Stimulated activated CD8-positive, alpha-beta memory T cell treated with anti-CD3 and anti-CD28 coated beads, Interleukin-7, amount 100 ng/mL, for 4 hours (primary cell): ENCODE results near the gene ANKH.

ENCODE experiments used
- DNase-seq, 2 donors: peaks; one replicate each; pipeline ENCODE4 v3.0.0-alpha.2; 2020; ENCODE audit warnings: low read depth in 2 of 2

Gene ANKH

GRCh38 chr5:14714706-14715105 is 156.9 kb downstream of the ANKH start:
- no peak for DNase-seq

- DNase-seq, result no peak
These were observed 157.8 kb downstream of the ANKH start for GRCh38 chr5:14713476-14714390.

- no peak for DNase-seq
These were observed 158.9 kb downstream of the ANKH start for GRCh38 chr5:14712666-14713065.

- DNase-seq, result no peak
These were observed 159.4 kb downstream of the ANKH start for GRCh38 chr5:14712131-14712530.

GRCh38 chr5:14710313-14710994 is 161.1 kb downstream of the ANKH start:
- no peak for DNase-seq

GRCh38 chr5:14708551-14708950 is 163.0 kb downstream of the ANKH start:
- DNase-seq, result no peak

- no peak for DNase-seq
These were observed 163.7 kb downstream of the ANKH start for GRCh38 chr5:14707811-14708390.

- no peak for DNase-seq
These were observed 165.0 kb downstream of the ANKH start for GRCh38 chr5:14706615-14707021.

- no peak for DNase-seq
These were observed 166.0 kb downstream of the ANKH start for GRCh38 chr5:14705556-14705955.

- DNase-seq, result no peak
These were observed 169.2 kb downstream of the ANKH start for GRCh38 chr5:14702238-14702839.

- DNase-seq, result no peak
These were observed 170.0 kb downstream of the ANKH start for GRCh38 chr5:14701556-14701955.

- DNase-seq, result no peak
These were observed 170.8 kb downstream of the ANKH start for GRCh38 chr5:14700478-14701436.

GRCh38 chr5:14699807-14700400 is 171.7 kb downstream of the ANKH start:
- no peak for DNase-seq

GRCh38 chr5:14699159-14699558 is 172.4 kb downstream of the ANKH start:
- DNase-seq, result no peak

GRCh38 chr5:14698495-14698894 is 173.1 kb downstream of the ANKH start:
- DNase-seq, result no peak

- no peak for DNase-seq
These were observed 174.7 kb downstream of the ANKH start for GRCh38 chr5:14696851-14697250.

- no peak for DNase-seq
These were observed 175.5 kb downstream of the ANKH start for GRCh38 chr5:14696057-14696456.

GRCh38 chr5:14695152-14695551 is 176.4 kb downstream of the ANKH start:
- no peak for DNase-seq

GRCh38 chr5:14693070-14693469 is 178.5 kb downstream of the ANKH start:
- no peak for DNase-seq

GRCh38 chr5:14687023-14687665 is 184.4 kb downstream of the ANKH start:
- no peak for DNase-seq
